ENCODE results near the gene SORBS2. TPM values are rescaled to one million over a fixed set of nuclear protein-coding genes. Genes with fewer than 3 reads are reported as not detected.

Gene SORBS2
- total RNA-seq, 4 donors from 2014 or later = 290 to 437 (median 377) TPM

DNA sequence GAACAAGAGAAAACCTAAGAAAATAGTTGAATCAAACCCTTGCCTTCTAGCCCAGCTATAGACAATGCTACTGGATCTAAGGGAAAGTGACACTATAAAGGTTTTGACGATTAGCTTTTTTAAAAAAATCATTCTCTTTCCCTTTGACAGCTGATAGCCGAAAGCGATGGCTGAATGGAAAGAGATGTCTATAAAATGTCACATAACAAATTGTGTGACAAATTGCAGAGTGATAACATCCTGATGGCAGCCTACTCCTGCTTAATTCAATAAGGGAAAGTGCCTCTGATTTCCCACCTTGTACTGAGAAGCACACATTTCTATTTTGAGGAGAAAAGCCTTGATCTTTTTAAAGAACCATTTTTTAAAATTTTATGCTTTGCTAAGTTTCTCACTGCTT lies 114.5 kb downstream of the SORBS2 start:
- 86 to 89% methylated on average over 3 of the region's 3 CpGs for WGBS, 2 donors
- Histone ChIP-seq H3K27me3 (no peaks in the 10 kb centered on the region), H3K36me3 (no peaks in the 10 kb centered on the region), H3K4me1 (peaks cover 25 to 27% of the 10 kb centered on the region in 2 donors), H3K27ac (no peak overlapping the region), H3K4me3 (replicated peaks in 1 of 3) (no peak overlapping the region), H3K9me3 (no peaks in the 10 kb centered on the region)
- no peak for DNase-seq
- intact Hi-C loops (cut with DNase I) = no loop called here
- TF ChIP-seq POLR2A (IDR thresholded peaks at IDR 0.05) = no peak
- TF ChIP-seq CTCF (IDR thresholded peaks at IDR 0.05) = no peak

GRCh38 chr4:185695743-185696142 lies 116.3 kb downstream of the SORBS2 start:
- Histone ChIP-seq H3K27ac (peak overlapping the region; percentile 20 to 66 (median 50)), H3K27me3 (no peaks in the 10 kb centered on the region), H3K9me3 (no peaks in the 10 kb centered on the region), H3K36me3 (no peaks in the 10 kb centered on the region), H3K4me3 (replicated peaks in 1 of 3) (no peak overlapping the region), H3K4me1 (peaks cover 20 to 27% of the 10 kb centered on the region in 2 donors)
- intact Hi-C loops (cut with DNase I) = no loop called here
- TF ChIP-seq POLR2A (IDR thresholded peaks at IDR 0.05) = no peak
- peak; percentile 58 to 66 for DNase-seq
- WGBS, 2 donors = 75 to 81% methylated on average over 4 of the region's 4 CpGs

DNA sequence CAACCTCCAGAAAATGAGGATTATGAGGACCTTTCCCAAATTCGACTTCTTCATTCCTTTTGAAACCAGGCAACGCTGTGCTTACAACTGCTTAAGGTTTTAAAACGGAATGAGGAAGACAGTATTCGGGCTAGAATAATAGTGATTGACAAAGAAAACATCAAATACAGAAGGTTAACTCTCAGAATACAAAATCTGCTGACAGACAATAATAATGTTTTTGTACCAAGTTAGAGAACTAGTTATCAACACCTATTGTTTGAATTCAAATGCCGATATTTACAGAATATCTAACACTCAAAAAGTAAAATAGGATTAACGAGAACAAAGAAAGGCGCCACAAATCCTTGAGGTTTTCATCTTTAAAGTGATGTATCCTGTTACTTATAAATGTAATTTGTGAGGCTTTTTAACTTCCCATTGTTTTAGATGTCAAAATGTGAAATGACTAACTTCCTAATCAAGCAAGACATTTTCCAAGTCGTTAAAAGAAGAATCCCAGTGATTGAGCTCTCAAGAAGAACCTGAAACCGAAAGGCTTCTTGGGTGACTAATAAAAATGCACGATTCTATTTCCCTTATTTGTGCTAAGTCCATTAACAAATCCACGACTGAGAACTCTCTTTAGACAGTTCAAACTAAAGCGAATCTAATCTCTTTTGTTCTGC lies 118.3 kb downstream of the SORBS2 start:
- H3K4me1 ChIP-seq = peaks cover 20 to 27% of the 10 kb centered on the region in 2 donors
- no peaks in the 10 kb centered on the region for H3K9me3 ChIP-seq
- H3K4me3 ChIP-seq (replicated peaks in 1 of 3) = no peak overlapping the region
- intact Hi-C loops (cut with DNase I) = no loop called here
- H3K27ac ChIP-seq = peak overlapping the region; percentile 8 to 69 (median 63)
- no peaks in the 10 kb centered on the region for H3K27me3 ChIP-seq
- DNase-seq = no peak
- 57 to 63% methylated on average over 12 of the region's 12 CpGs for WGBS, 2 donors
- no peaks in the 10 kb centered on the region for H3K36me3 ChIP-seq
- TF ChIP-seq CTCF (IDR thresholded peaks at IDR 0.05) = no peak
- no peak for TF ChIP-seq POLR2A (IDR thresholded peaks at IDR 0.05)

DNA sequence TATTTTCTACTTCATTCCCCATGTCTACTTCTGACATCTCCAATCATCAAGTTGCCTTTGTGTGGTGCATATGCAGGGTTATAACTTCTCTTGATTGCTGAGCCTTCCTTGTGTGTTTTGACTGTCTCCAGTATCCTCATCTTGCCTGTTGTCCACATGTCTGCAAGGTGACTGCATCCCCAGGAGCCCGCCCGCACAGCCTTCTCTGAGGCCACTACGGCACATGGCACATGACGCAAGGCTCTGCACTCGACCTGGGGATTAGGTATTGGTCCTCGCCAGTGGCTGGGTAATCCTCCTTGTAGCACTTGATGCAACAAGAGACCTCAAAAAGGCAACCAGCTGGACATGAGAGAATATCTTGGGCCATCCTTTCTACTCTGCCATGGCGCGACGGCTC lies 122.6 kb downstream of the SORBS2 start:
- no peaks in the 10 kb centered on the region for H3K27me3 ChIP-seq
- H3K4me1 ChIP-seq = peaks cover 11 to 14% of the 10 kb centered on the region in 2 donors
- peak overlapping the region in 1 of 3 donors; percentile 13 for H3K27ac ChIP-seq
- no peak for TF ChIP-seq POLR2A (IDR thresholded peaks at IDR 0.05)
- no peak for TF ChIP-seq CTCF (IDR thresholded peaks at IDR 0.05)
- H3K9me3 ChIP-seq = no peaks in the 10 kb centered on the region
- intact Hi-C loops (cut with DNase I) = no loop called here
- DNase-seq = no peak
- WGBS, 2 donors = 89 to 93% methylated on average over 9 of the region's 9 CpGs
- no peaks in the 10 kb centered on the region for H3K36me3 ChIP-seq
- H3K4me3 ChIP-seq (replicated peaks in 1 of 3) = no peak overlapping the region

DNA sequence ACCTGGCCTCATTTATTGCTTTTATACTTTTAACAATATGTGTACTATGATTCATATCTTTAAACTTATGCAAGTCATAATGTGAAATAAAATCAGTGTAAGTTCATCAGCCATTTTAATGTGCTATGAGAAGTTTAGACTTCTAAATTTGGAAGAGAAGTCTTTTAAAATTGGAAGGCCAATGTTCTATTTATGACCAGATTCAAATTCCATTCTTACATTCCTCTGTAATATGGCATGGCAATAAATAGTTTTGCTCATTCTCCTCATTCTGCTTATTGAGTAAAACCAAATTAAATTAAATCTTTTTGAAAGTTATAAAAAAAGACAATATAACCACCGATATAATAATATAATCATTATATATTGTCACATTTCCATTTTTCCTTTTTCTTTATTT lies 126.2 kb downstream of the SORBS2 start:
- H3K4me1 ChIP-seq = peaks cover 0 to 4% of the 10 kb centered on the region in 2 donors
- DNase-seq = no peak
- WGBS, 2 donors = 87 to 95% methylated on average over 1 of the region's 1 CpG
- no peaks in the 10 kb centered on the region for H3K9me3 ChIP-seq
- no peaks in the 10 kb centered on the region for H3K27me3 ChIP-seq
- no peaks in the 10 kb centered on the region for H3K36me3 ChIP-seq
- no peak overlapping the region for H3K4me3 ChIP-seq (replicated peaks in 1 of 3)
- TF ChIP-seq CTCF (IDR thresholded peaks at IDR 0.05) (no peak), POLR2A (IDR thresholded peaks at IDR 0.05) (no peak)
- intact Hi-C loops (cut with DNase I) = no loop called here
- H3K27ac ChIP-seq = peak overlapping the region in 1 of 3 donors; percentile 34

All from thyroid gland (tissue), 4 donors.